Islet precursor cell (in vitro differentiated cells): Measurements from ENCODE around the gene MAPK8IP3.
A peak's percentile ranks its signal among the peaks of the same experiment; 100 is the strongest.

ENCODE experiments used
- DNase-seq: peaks from one replicate; pipeline ENCODE4 v3.0.0-alpha.2; 2018

Gene MAPK8IP3

DNA sequence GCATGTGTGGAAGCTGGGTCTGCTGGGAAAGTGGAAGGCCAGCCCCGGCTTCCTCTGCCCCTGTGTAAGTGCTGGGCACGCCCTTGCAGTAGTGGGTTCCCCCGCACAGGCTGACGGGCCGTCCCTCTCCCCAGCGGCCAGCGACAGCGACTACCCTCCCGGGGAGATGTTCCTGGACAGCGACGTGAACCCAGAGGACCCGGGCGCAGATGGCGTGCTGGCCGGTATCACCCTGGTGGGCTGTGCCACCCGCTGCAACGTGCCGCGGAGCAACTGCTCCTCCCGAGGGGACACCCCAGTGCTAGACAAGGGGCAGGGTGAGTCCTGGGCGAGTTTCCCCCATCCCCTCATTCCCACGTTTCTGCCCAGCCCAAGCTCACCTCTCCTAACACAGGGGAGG lies 59.8 kb downstream of the MAPK8IP3 start:
- DNase-seq = no peak

DNA sequence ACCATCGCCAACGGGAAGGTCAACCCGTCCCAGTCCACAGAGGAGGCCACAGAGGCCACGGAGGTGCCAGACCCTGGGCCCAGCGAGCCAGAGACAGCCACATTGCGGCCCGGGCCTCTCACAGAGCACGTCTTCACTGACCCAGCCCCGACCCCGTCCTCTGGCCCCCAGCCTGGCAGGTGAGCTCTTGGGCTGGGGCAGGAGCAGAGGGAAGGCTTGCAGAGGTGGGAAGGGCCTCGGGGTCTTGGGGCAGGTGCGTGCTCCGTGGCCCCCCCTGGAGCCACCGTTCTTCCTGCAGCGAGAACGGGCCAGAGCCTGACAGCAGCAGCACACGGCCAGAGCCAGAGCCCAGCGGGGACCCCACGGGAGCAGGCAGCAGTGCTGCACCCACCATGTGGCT lies 60.2 kb downstream of the MAPK8IP3 start:
- DNase-seq = no peak

DNA sequence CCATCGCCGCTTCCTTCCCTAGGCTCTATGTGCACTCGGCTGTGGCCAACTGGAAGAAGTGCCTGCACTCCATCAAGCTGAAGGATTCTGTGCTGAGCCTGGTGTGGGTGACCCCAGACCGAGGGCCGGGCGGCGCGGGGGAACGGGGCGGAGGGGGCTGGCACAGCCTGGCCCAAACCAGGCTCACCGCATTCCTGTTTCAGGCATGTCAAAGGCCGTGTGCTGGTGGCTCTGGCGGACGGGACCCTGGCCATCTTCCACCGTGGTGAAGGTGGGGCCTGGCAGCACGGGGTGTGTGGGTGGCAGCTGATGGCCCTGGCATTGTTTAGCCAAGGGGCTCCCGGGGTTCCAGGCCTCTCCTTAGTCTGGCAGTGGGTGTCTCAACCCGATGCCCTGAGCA lies 60.7 kb downstream of the MAPK8IP3 start:
- no peak for DNase-seq

DNA sequence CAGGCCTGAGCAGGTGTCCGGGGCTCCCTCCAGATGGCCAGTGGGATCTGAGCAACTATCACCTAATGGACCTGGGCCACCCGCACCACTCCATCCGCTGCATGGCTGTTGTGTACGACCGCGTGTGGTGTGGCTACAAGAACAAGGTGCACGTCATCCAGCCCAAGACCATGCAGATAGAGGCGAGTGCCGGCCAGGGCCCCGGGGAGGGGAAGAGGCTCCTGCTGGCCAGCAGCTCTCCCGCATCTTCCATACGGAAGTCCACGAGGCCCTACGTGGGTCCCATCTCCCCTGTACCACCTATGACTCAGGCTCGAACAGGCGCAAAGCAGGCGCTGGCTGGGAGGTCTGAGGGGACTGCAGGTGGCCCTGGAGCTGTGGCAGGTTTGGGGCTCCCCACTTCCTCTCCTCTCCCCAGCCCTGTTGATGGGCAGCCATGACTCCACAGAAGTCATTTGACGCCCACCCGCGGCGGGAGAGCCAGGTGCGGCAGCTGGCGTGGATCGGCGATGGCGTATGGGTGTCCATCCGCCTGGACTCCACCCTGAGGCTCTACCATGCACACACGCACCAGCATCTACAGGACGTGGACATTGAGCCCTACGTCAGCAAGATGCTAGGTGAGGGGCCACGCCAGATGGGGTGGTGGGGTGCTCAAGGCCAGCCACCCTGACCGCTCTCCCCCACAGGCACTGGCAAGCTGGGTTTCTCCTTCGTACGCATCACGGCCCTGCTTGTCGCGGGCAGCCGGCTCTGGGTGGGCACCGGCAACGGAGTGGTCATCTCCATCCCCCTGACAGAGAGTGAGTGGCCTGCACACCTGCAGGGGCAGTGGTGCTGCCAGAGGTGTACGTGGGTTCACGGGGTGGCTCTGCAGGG lies 61.4 kb downstream of the MAPK8IP3 start:
- DNase-seq = no peak

DNA sequence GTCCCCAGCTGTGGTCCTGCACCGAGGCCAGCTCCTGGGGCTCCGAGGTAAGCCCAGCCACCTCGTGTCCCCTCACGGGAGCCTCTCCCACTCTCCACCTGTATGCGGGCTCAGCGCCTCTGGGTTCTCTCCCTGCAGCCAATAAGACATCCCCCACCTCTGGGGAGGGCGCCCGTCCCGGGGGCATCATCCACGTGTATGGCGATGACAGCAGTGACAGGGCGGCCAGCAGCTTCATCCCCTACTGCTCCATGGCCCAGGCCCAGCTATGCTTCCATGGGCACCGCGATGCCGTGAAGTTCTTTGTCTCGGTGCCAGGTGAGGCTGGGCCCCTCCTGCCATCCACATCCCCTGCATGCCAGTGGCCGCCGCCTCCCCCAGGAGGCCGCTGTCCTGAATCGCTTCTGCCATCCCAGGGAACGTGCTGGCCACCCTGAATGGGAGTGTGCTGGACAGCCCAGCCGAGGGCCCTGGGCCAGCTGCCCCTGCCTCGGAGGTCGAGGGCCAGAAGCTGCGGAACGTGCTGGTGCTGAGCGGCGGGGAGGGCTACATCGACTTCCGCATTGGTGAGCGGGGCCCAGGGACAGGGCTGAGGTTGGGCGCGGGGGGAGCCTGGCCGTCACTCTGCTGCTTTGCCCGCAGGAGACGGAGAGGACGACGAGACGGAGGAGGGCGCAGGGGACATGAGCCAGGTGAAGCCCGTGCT lies 62.2 kb downstream of the MAPK8IP3 start:
- no peak for DNase-seq

DNA sequence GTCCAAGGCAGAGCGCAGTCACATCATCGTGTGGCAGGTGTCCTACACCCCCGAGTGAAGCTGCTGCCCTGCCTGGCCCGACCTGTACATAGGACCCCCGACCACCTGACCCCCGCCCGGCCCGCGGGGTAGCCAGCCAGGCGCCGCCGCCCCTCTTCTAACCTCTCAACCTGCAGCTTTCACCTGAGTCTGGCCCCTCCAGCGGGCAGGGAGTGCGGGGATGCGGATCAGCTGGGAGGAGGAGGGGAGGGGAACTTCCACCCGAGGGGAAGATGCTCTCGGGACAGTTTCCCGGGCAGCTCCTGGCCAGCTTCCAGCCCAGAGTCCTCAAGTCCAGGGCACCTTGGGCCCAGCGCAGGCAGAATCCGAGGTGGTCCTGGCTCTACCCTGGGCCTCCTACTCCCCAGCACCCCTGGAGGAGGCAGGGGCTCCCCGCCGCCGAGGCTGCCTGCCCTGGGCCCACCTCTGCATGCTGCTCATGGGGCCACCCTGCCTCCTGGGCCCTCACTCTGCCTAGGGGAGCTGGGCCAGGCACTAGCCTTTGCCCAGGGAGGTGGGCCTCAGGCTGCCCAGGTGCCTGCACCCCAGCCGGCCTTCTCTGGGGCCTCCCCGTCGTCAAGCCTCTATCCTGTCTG lies 62.9 kb downstream of the MAPK8IP3 start:
- no peak for DNase-seq

DNA sequence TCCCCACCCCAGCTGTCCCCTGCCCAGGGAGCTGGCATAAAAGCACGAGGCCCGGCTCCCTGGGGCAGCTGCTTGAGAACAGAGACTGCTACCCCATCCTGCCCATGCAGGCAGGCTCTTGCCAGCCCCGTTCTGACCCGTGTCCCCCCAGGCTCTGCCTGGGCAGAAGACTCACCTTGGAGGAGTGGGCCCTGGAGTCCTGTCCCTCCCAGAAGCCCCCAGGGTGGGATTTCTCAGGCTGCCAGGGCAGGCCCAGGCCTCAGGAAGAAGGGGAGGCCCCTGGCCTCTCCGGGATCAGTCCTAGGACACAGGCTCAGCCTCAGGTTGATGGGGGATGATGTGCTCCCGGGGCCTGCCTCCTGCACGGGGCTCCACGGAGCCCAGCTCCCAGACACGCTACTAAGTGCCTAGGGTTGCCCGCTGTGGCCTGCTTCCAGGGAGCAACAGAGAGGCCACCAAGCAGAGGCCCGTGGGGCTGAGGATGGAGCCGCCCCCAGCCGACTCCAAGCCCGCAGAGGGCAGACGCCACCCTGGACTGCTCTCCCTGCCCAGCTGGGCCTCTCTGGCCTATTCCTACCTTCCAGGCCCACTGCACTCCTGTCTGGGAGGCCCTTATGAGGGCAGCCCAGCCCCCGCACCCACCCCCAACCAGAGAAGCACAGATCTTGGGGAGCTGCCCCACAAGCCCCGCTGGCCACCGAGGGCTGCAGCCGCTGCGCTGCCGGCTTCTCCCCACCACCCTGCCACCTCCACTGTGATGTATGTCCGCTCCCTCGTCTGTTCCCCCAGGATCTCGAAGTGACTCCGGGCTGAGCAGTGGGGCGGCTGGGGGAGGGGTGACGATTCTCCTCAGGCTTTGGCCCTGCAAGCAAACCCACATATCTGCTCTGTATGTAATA lies 63.7 kb downstream of the MAPK8IP3 start:
- no peak for DNase-seq

DNA sequence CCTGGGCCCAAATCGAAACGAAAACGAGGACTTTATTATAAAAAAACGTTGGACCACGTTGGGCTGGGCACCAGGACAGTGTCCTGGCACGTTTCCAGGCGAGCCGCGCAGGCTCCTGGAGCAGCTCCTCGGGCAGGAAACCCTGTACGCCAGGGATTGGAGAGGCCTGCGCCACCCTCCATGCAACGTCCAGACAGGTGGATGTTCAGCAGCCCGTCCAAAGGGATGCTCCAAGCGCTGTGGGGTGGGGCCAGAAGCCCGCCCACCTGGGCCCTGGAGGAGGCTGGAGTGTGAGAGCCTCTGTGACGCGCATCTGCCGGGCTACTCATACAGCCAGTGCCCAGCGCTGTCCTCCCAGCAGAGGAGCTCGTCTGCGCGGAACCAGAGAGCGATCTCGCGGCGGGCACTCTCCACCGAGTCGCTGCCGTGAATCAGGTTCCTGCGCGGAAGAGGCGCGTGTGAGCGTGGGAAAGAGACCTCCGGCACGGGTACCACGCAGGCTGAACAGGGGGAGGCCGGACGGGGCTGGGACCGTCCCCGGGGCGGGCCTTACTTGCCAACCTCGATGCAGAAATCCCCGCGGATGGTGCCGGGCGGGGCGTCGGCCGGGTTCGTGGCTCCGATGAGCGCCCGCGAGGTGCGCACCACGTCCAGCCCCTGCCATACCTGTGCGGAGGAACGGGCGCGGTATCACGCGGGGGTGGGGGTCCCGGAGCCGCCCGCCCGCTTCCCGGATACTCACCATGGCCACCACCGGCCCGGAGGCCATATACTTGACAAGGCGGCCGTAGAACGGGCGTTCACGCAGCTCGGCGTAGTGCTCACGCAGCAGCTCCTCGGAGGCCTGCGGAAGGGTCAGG lies 64.6 kb downstream of the MAPK8IP3 start:
- DNase-seq = peak; percentile 83

DNA sequence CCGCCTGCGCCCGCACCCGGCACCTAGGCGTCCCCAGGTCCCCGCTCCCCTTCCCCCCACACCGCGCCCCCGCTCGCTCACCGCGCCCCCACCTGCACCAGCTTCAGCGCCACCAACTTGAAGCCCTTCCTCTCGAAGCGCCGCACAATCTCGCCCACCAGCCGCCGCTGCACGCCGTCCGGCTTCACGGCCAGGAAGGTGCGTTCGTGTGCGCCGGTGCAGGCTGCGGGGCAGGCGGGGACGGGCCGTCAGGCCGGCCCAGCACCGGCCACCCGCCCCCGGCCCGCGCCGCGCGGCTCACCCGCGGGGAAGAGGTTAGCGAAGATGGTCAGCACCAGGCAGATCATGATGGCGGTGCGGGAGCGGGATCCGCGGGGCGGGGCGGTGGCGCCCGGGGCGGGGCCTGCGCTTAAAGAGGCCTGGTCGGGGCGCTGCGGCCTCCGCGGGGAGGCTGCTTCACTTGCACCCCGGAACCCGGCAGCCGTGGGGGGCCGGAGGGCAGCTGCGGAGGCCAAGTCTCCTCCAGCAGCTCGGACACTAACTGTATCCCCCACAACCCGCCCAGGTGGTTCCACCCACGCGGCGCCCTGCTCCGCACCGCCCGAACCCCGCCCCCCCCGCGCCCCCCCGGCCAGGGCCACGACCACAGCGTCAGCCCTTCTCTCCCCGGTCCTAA lies 65.3 kb downstream of the MAPK8IP3 start, which contains the start of gene NME3:
TSS of gene NME3 (minus strand) at position 356 of the 676 bp plus-strand sequence. CDS start at position 347, 9 bp downstream.
- peak; percentile 77 for DNase-seq

DNA sequence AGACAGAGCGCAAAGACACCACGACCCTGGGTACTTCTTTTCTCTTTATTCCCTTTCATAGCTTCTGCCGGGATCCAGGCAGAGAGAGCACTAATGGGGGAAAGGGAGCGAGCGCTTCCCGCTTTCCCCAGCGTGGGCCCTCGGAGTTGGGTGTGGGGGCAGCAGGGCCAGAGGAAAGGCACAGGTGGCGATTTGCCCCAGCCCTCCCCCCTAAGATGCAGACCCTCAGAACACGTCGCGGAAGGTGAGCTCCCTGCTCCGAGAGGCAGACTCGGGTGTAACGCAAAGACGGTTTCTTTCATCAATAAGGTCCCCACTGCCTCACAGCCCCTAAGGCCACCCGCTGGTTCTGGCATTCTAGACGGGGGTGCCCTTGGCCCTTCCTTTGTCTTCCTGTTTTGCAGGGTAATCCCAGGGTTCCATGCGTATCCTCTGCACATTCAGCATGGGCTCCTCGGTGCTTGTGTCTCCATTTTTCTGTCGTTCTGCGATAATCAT lies 65.9 kb downstream of the MAPK8IP3 start:
- DNase-seq = no peak

DNA sequence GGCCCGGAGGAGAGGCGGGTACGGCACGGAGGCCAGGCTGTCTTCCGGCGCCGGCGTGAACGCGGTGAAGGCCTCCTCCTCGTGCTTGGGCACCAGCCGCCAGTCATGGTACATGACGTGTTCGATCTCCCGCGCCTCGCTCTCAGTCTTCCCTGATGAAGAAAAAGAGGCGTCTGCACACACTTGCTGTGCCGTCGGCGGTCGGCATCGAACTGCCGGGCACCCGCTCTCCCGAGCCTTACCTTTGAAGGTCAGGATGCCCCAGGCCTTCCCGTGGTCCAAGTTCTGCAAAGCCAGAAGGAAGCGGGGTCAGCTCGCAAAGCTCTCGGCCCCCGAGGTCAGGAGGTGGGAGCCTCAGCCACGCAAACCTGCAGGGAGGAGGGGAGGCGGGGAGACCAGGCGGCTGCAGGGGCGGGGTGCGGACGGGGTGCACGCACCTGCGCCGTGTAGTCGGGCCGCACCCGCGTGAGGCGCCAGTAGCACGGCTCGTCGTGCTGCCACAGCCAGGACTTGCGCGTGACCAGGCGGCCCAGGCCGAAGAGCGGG lies 66.4 kb downstream of the MAPK8IP3 start, which contains the start of gene EME2:
TSS of gene EME2 (plus strand) at position 449 of the 546 bp plus-strand sequence. CDS start 418 bp downstream, outside the sequence.
- no peak for DNase-seq

DNA sequence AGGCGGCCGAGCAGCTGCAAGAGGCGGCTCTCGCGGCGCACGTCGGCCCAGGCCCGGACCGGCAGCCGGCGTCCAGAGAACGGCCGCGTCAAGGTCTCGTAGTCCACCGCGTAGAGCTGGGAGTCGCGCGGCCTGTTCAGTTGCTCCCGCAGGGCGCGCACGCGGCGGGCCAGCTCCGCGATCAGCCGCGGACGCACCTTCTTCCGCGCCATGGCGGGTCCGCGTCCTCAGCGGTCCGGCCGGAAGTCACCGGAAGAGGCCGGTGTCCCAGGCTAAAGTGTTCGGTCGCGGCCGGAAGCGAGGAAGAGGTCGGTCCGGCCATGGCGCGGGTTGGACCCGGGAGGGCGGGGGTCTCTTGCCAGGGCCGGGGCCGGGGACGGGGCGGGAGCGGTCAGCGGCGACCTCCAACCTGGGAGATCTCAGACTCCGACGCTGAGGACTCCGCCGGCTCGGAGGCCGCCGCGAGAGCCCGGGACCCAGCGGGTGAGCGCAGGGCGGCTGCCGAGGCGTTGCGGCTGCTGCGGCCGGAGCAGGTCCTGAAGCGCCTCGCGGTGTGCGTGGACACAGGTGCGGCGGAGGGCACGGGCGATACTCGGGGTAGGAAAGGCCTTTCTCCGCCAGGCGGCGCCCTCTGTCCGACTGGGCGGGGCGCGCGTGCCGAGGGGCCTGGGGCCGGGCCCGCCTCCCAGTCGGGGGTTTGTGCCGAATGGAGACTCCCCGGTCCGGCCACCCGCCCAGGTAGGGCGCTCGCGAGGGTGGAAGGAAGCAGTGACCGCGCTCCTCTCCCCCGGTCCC lies 67.1 kb downstream of the MAPK8IP3 start, which contains the start of gene MRPS34:
TSS of gene MRPS34 (minus strand) at position 227 of the 795 bp plus-strand sequence. CDS start at position 212, 15 bp downstream.
- peak; percentile 93 for DNase-seq

DNA sequence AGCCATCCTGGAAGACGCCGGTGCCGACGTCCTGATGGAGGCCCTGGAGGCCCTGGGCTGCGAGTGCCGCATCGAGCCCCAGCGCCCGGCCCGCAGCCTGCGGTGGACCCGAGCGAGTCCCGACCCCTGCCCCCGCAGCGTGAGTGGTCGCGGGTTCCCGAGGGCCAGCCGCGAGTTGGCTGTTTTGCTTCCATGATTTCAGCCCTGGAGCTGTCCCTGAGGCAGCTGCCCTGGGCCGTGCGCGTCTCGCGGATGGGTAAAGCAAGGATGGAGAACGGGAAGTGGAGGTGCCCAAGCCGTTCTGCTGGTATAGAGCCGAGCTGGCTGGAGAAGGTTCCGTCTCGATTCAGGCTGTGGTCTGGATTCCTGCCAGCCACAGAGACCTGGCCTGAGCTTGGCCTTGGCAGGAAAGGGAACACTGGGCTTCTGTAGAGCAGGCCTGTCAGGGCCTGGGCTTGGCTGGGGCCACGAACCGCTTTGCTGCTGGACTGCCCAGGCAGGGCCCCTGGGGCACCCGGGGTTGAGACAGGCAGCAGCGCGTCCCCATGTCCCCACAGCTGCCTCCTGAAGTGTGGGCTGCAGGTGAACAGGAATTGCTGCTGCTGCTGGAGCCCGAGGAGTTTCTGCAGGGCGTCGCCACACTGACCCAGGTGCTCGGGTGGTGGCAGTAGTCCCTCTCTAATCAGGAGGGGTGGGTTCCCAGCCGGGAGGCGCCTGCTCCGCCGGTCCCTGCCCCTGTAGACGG lies 67.9 kb downstream of the MAPK8IP3 start:
- no peak for DNase-seq

DNA sequence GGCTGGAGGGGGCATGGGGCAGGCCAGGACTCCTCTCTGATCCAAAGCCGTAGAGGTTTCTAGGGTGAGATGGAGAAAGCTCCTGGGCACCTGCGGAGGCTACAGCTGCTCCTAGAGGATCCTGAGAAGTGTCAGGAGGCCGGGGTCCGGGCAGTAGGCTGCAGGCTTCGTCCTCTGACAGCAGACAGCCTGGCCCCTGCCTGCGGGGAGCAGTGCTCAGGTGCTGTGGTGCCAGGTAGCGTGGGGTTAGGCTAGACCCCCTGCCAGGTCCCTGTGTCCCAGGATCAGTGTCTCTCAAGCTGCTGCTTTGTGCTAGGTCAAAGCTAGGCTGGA lies 68.4 kb downstream of the MAPK8IP3 start:
- DNase-seq = no peak

DNA sequence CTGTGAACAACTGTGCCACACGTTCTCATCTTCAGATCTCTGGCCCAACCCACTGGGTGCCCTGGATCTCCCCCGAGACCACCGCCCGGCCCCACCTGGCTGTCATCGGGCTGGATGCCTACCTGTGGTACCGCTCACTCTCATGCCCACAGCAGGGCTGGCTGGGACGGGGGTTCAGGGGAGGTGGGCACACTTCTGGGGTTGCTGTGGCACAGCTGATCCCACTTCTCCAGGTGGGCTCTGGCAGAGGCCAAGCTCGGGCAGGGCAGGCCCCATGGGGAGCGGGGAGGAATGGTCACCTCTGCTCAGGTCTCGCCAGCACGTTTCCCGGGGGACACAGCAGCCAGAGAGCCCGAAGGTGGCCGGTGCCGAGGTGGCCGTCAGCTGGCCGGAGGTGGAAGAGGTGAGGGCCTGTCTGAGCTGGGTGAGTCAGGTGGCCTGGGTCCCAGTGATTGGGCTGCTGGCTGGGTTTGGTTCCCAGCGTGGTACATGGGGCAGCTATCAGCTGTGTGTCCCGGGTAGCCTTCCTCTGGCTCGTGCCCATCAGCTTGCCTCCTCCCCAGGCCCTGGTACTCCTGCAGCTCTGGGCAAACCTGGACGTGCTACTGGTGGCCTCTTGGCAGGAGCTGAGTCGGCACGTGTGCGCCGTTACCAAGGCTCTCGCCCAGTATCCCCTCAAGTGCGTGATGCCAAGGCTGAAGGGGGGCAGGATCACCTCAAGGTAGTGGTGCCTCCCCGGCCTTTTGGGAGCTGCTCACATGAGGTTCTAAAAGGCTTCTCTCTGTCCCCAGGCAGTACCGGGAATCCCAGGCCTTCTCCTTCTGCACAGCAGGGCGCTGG lies 69.2 kb downstream of the MAPK8IP3 start:
- no peak for DNase-seq

DNA sequence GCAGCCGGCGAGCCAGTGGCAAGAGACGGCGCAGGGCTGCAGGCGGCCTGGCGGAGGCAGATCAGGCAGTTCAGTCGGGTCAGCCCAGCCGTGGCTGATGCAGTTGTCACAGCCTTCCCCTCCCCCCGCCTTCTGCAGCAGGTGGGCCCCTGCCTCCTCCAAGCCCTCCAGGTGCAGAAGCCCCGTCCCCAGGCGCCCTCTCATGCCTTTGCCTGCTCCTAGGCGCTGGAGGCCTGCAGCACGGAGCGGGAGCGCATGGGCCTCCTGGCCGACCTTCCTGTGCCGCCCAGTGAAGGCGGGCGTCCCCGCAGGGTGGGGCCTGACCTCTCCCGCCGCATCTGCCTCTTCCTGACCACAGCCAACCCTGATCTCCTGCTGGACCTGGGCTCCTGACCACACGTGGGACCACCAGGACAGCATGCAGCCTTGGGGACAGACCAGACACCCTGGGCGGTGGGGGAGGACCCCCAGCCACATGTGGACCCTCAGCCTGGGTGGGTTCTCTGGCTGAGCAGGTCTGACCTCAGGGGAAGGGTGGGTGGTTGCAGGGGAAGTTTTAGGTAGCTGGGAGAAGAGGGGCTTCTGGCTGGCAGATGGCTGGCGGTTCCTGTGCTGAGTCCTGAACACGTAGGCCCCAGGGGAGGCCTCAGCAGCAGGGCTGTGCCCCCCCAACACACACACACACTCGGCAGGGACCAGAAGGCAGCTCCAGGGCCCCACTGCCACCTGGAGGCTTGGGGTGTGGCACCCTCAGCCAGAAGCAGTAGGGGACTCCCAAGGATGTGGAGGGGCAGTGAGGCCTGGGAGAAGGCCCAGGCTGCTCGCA lies 70.1 kb downstream of the MAPK8IP3 start:
- no peak for DNase-seq

DNA sequence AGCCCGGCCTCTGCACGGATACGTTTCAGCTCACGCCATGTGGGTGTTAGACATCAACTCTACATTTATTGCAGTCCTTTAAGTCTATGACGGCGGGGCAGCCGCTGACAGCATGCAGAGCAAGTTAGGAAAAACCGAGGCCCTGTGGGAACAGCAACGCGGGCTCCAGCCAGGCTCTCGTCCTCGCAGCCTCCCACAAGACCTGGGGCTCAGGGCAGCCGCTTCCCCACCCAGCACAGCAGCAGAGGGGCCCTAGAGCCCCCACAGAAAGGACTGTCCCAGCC lies 70.6 kb downstream of the MAPK8IP3 start:
- no peak for DNase-seq
